HEK293 (cell line): ENCODE data around the gene QARS1.

Source experiments
- ATF2 ChIP-seq: fragments of 450-650 bp; formaldehyde crosslinking; IDR thresholded peaks from 2 replicates; pipeline ENCODE4 v1.5.1; 2016; ENCODE audit warnings: missing biosample characterization, missing genetic modification characterization, low read depth
- GLIS2 ChIP-seq: fragments of 450-650 bp; formaldehyde crosslinking; IDR thresholded peaks from 2 replicates; pipeline ENCODE4 v1.5.1; 2016; ENCODE audit warnings: missing biosample characterization, missing genetic modification characterization
- HOXC10 ChIP-seq: sonication (generic); formaldehyde crosslinking; IDR thresholded peaks from 2 replicates; pipeline ENCODE4 v1.8.1; 2023; ENCODE audit warnings: mild to moderate bottlenecking, missing genetic modification reagents
- KLF8 ChIP-seq: fragments of 450-650 bp; formaldehyde crosslinking; IDR thresholded peaks from 2 replicates; pipeline ENCODE4 v1.5.1; 2016; ENCODE audit warnings: missing biosample characterization, missing genetic modification characterization
- PATZ1 ChIP-seq: fragments of 450-650 bp; formaldehyde crosslinking; IDR thresholded peaks from 2 replicates; pipeline ENCODE4 v1.5.1; 2016; ENCODE audit warnings: missing biosample characterization, missing genetic modification characterization
- SCRT1 ChIP-seq: fragments of 450-650 bp; formaldehyde crosslinking; IDR thresholded peaks from 2 replicates; pipeline ENCODE4 v1.5.1; 2016; ENCODE audit warnings: missing biosample characterization, missing genetic modification characterization, borderline replicate concordance
- SETDB1 ChIP-seq: IDR thresholded peaks from one replicate; pipeline ENCODE4 v1.6.1; 2017; ENCODE audit warnings: mild to moderate bottlenecking, low read length, moderate library complexity, mixed read lengths; ENCODE audit not compliant: insufficient read length
- TCF7L2 ChIP-seq: IDR thresholded peaks from 2 replicates; pipeline ENCODE4 v1.6.1; 2011; ENCODE audit warnings: low read depth, mild to moderate bottlenecking, inconsistent platforms, low read length, moderate library complexity, borderline replicate concordance
- ZFHX2 ChIP-seq: fragments of 450-650 bp; formaldehyde crosslinking; conservative IDR thresholded peaks from 2 replicates; pipeline ENCODE4 v1.5.1; 2016; ENCODE audit warnings: missing biosample characterization, missing genetic modification characterization
- ZFP41 ChIP-seq: fragments of 450-650 bp; formaldehyde crosslinking; IDR thresholded peaks from 2 replicates; pipeline ENCODE4 v1.5.1; 2016; ENCODE audit warnings: missing biosample characterization, missing genetic modification characterization, borderline replicate concordance
- ZNF221 ChIP-seq: fragments of 450-650 bp; formaldehyde crosslinking; IDR thresholded peaks from 2 replicates; pipeline ENCODE4 v1.5.1; 2017; ENCODE audit warnings: missing biosample characterization, missing genetic modification characterization, borderline replicate concordance
- ZNF23 ChIP-seq: fragments of 450-650 bp; formaldehyde crosslinking; IDR thresholded peaks from 2 replicates; pipeline ENCODE4 v1.5.1; 2016; ENCODE audit warnings: missing biosample characterization, missing genetic modification characterization, borderline replicate concordance
- ZNF248 ChIP-seq: fragments of 450-650 bp; formaldehyde crosslinking; IDR thresholded peaks from 2 replicates; pipeline ENCODE4 v1.5.1; 2017; ENCODE audit warnings: missing biosample characterization, missing genetic modification characterization
- ZNF274 ChIP-seq, 2 experiments: fragments of 200-500 bp in 1 of 2; fragments of 450-650 bp in 1 of 2; sonication (Bioruptor generic) in 1 of 2; formaldehyde crosslinking in 1 of 2; IDR thresholded peaks; 2 replicates each; pipeline versions ENCODE4 v1.5.1 to v1.6.1; 2014 to 2016; ENCODE audit warnings: borderline replicate concordance in 1 of 2, inconsistent platforms in 1 of 2, low read length in 1 of 2, missing biosample characterization in 1 of 2, missing genetic modification characterization in 1 of 2
- ZNF335 ChIP-seq: fragments of 450-650 bp; formaldehyde crosslinking; conservative IDR thresholded peaks from 2 replicates; pipeline ENCODE4 v1.5.1; 2016; ENCODE audit warnings: missing biosample characterization, missing genetic modification characterization
- ZNF354C ChIP-seq: fragments of 450-650 bp; formaldehyde crosslinking; IDR thresholded peaks from 2 replicates; pipeline ENCODE4 v1.5.1; 2016; ENCODE audit warnings: missing biosample characterization, missing genetic modification characterization, low read depth, borderline replicate concordance
- ZNF518A ChIP-seq: fragments of 450-650 bp; formaldehyde crosslinking; conservative IDR thresholded peaks from 2 replicates; pipeline ENCODE4 v1.5.1; 2016; ENCODE audit warnings: low read depth, missing biosample characterization, missing genetic modification characterization
- ZNF544 ChIP-seq: fragments of 450-650 bp; formaldehyde crosslinking; IDR thresholded peaks from 2 replicates; pipeline ENCODE4 v1.5.0; 2017; ENCODE audit warnings: missing biosample characterization, missing genetic modification characterization
- ZNF549 ChIP-seq: fragments of 450-650 bp; IDR thresholded peaks from 2 replicates; pipeline ENCODE4 v1.5.1; 2018; ENCODE audit warnings: missing biosample characterization, missing genetic modification characterization, mild to moderate bottlenecking, inconsistent platforms, moderate library complexity
- ZNF624 ChIP-seq: fragments of 450-650 bp; formaldehyde crosslinking; IDR thresholded peaks from 2 replicates; pipeline ENCODE4 v1.5.1; 2017; ENCODE audit warnings: missing biosample characterization, missing genetic modification characterization
- ZNF654 ChIP-seq: fragments of 450-650 bp; formaldehyde crosslinking; IDR thresholded peaks from 2 replicates; pipeline ENCODE4 v1.5.1; 2016; ENCODE audit warnings: low read depth, missing biosample characterization, missing genetic modification characterization
- ZNF670 ChIP-seq: fragments of 450-650 bp; formaldehyde crosslinking; IDR thresholded peaks from 2 replicates; pipeline ENCODE4 v1.5.1; 2016; ENCODE audit warnings: missing biosample characterization, missing genetic modification characterization, low read depth
- ZNF692 ChIP-seq: fragments of 450-650 bp; formaldehyde crosslinking; IDR thresholded peaks from 2 replicates; pipeline ENCODE4 v1.5.1; 2016; ENCODE audit warnings: missing biosample characterization, missing genetic modification characterization
- ZNF747 ChIP-seq: fragments of 450-650 bp; formaldehyde crosslinking; IDR thresholded peaks from 2 replicates; pipeline ENCODE4 v1.5.1; 2016; ENCODE audit warnings: missing biosample characterization, missing genetic modification characterization
- ZSCAN18 ChIP-seq: fragments of 450-650 bp; formaldehyde crosslinking; IDR thresholded peaks from 2 replicates; pipeline ENCODE4 v1.5.1; 2016; ENCODE audit warnings: missing biosample characterization, missing genetic modification characterization

Gene QARS1

GRCh38 chr3:49132437-49133225, 28.1 kb upstream of the QARS1 start, which contains the start of gene LAMB2 (continued):
- TF ChIP-seq ATF2 (tag by site-specific recombination) (no peak), HOXC10 (no peak), PATZ1 (peak; percentile 51), ZNF274 (IDR thresholded peaks at IDR 0.05; ENCODE audit: low read length) (no peak), ZNF274 (tag by site-specific recombination; IDR thresholded peaks at IDR 0.05; ENCODE audit: borderline replicate concordance) (no peak), SETDB1 (no peak), ZNF549 (tag by site-specific recombination) (no peak), ZSCAN18 (no peak), SCRT1 (no peak), ZNF518A (no peak; the same call in 1 of the 2 replicates), ZNF624 (no peak), ZNF23 (no peak), ZNF654 (no peak), GLIS2 (tag by site-specific recombination) (no peak), ZNF248 (tag by site-specific recombination) (no peak), ZNF544 (no peak), ZFP41 (no peak), ZNF747 (tag by site-specific recombination) (no peak), ZNF221 (tag by site-specific recombination) (no peak), ZNF354C (tag by site-specific recombination) (no peak), ZNF692 (tag by site-specific recombination) (no peak), KLF8 (tag by site-specific recombination) (peak; percentile 74), TCF7L2 (no peak), ZNF670 (tag by site-specific recombination) (no peak), ZFHX2 (tag by site-specific recombination) (no peak), ZNF335 (tag by site-specific recombination) (peak; percentile 73)
